ENCODE data around the gene GPATCH2L.

DNA sequence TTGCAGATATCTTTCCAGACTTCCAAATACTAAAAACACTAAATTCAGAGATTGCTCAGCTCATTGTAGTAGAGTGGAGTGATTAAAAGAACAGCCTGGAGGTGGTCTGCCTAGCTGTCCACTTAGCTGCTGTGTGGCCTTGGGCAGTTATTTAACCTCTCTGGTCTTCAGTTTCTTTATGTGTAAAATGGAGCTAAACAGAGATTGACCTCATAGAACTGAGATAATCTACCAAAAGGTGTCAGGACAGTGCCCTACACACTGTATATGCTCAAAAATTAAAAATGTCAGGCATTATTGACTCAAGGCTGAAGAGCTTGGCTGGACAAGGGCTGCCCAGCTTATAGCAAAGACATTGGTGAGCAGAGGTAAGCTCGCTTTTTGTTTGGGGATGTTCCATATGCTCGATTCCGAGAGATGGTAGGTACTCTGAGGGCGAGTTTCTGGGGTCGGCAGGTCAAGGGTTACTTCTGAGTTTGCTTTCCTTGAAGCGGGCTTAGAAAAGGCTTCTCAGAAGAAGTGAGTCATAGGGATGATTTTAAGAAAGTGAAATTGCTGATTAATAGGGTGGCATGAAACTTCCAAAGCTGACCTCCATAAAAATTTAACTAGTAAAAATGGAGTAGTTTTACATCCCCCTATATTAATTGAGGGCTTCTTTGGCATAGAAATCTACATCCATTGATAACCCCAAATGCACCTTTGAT lies 107.5 kb downstream of the GPATCH2L start:
- no peak for TF ChIP-seq POLR2AphosphoS5 (IDR thresholded peaks at IDR 0.05)
- TF ChIP-seq, protein P1, sequence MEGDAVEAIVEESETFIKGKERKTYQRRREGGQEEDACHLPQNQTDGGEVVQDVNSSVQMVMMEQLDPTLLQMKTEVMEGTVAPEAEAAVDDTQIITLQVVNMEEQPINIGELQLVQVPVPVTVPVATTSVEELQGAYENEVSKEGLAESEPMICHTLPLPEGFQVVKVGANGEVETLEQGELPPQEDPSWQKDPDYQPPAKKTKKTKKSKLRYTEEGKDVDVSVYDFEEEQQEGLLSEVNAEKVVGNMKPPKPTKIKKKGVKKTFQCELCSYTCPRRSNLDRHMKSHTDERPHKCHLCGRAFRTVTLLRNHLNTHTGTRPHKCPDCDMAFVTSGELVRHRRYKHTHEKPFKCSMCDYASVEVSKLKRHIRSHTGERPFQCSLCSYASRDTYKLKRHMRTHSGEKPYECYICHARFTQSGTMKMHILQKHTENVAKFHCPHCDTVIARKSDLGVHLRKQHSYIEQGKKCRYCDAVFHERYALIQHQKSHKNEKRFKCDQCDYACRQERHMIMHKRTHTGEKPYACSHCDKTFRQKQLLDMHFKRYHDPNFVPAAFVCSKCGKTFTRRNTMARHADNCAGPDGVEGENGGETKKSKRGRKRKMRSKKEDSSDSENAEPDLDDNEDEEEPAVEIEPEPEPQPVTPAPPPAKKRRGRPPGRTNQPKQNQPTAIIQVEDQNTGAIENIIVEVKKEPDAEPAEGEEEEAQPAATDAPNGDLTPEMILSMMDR (IDR thresholded peaks at IDR 0.05), result no peak
- no peak for TF ChIP-seq EP300 (IDR thresholded peaks at IDR 0.05)
- no peak for TF ChIP-seq POLR2A (IDR thresholded peaks at IDR 0.05)

Measured in suprapubic skin (tissue), 4 donors.